GM19023 (cell line): Measurements from ENCODE around the gene PROS1.
"Not testable (repeated sequence)": the region's sequence is repeated elsewhere in the genome, so short reads cannot be mapped to it uniquely, and the experiment has no call there.

Source experiments
- ATAC-seq: cut with Tn5 transposase; IDR thresholded peaks from one replicate; pipeline ENCODE4 v1.9.1; 2021; ENCODE audit warnings: mild to moderate bottlenecking, moderate library complexity; ENCODE audit not compliant: unreplicated experiment

PROS1 gene

GRCh38 chr3:93979850-93980676 lies 6.4 kb upstream of the PROS1 start, which contains the start of gene ARL13B:
ARL13B (plus strand) TSS chr3:93980155; CDS start chr3:93980424, 269 bp downstream.
- ATAC-seq = peak; percentile 100

GRCh38 chr3:93969997-93970396 lies 3.7 kb downstream of the PROS1 start:
- no peak for ATAC-seq

- ATAC-seq = no peak
These were observed 4.3 kb downstream of the PROS1 start for GRCh38 chr3:93969443-93969842.

GRCh38 chr3:93965106-93965505 lies 8.6 kb downstream of the PROS1 start:
- ATAC-seq = not testable (repeated sequence)

GRCh38 chr3:93962798-93963197 lies 10.9 kb downstream of the PROS1 start:
- no peak for ATAC-seq

- ATAC-seq = no peak
These were observed 12.2 kb downstream of the PROS1 start for GRCh38 chr3:93961489-93961888.

GRCh38 chr3:93961026-93961425 lies 12.7 kb downstream of the PROS1 start:
- no peak for ATAC-seq

- not testable (repeated sequence) for ATAC-seq
These were observed 23.7 kb downstream of the PROS1 start for GRCh38 chr3:93949958-93950357.

GRCh38 chr3:93937485-93937884 lies 36.2 kb downstream of the PROS1 start:
- ATAC-seq = not testable (repeated sequence)

- ATAC-seq = no peak
These were observed 37.1 kb downstream of the PROS1 start for GRCh38 chr3:93936549-93936948.

GRCh38 chr3:93934366-93935046 lies 39.2 kb downstream of the PROS1 start:
- ATAC-seq = no peak

- ATAC-seq = no peak
These were observed 42.0 kb downstream of the PROS1 start for GRCh38 chr3:93931597-93932229.

- no peak for ATAC-seq
These were observed 43.7 kb downstream of the PROS1 start for GRCh38 chr3:93930041-93930440.

- ATAC-seq = no peak
These were observed 46.9 kb downstream of the PROS1 start for GRCh38 chr3:93926789-93927188.

- ATAC-seq = no peak
These were observed 49.2 kb downstream of the PROS1 start for GRCh38 chr3:93924491-93924890.

GRCh38 chr3:93923006-93923405 lies 50.7 kb downstream of the PROS1 start:
- no peak for ATAC-seq

- ATAC-seq = not testable (repeated sequence)
These were observed 56.1 kb downstream of the PROS1 start for GRCh38 chr3:93917546-93918029.

GRCh38 chr3:93913623-93914022 lies 60.1 kb downstream of the PROS1 start:
- not testable (repeated sequence) for ATAC-seq

- ATAC-seq = no peak
These were observed 62.5 kb downstream of the PROS1 start for GRCh38 chr3:93911206-93911605.

- ATAC-seq = no peak
These were observed 63.6 kb downstream of the PROS1 start for GRCh38 chr3:93910097-93910496.

- no peak for ATAC-seq
These were observed 66.6 kb downstream of the PROS1 start for GRCh38 chr3:93907132-93907531.
